ENCODE measurements around the gene ATXN1.

DNA sequence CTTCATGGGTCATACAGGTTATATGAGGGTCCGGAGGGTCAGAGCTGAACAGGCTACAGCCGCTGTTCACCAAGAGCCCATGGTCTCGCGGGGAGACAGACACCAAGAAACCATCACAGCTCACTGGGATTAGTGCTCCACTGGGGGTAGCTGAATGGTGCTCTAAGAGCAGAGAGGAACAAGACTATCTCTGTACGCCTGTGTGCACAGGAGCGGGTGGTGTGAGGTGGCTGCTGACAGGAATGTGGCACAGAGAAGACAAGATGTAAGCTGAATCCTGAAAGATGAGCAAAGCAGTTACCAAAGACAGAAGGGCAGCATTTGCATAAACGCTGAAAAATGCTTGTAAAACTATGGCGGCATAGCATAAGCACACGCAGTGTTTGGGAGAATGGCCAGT, 383.8 kb downstream of the ATXN1 start:
- TF ChIP-seq, protein P1, sequence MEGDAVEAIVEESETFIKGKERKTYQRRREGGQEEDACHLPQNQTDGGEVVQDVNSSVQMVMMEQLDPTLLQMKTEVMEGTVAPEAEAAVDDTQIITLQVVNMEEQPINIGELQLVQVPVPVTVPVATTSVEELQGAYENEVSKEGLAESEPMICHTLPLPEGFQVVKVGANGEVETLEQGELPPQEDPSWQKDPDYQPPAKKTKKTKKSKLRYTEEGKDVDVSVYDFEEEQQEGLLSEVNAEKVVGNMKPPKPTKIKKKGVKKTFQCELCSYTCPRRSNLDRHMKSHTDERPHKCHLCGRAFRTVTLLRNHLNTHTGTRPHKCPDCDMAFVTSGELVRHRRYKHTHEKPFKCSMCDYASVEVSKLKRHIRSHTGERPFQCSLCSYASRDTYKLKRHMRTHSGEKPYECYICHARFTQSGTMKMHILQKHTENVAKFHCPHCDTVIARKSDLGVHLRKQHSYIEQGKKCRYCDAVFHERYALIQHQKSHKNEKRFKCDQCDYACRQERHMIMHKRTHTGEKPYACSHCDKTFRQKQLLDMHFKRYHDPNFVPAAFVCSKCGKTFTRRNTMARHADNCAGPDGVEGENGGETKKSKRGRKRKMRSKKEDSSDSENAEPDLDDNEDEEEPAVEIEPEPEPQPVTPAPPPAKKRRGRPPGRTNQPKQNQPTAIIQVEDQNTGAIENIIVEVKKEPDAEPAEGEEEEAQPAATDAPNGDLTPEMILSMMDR (conservative IDR thresholded peaks at IDR 0.05; ENCODE audit: low read depth in 2 of 2): no peak
- TF ChIP-seq ZNF331 (CRISPR knock-in tag; IDR thresholded peaks at IDR 0.05; ENCODE audit: low read depth) (no peak), CREB1 (CRISPR knock-in tag; IDR thresholded peaks at IDR 0.05; ENCODE audit: low read depth) (no peak), NANOG (IDR thresholded peaks at IDR 0.05; ENCODE audit: borderline replicate concordance) (no peak), EZH2 (IDR thresholded peaks at IDR 0.05; ENCODE audit: low read depth, unreplicated experiment) (no peak)
- TF ChIP-seq, protein P2, sequence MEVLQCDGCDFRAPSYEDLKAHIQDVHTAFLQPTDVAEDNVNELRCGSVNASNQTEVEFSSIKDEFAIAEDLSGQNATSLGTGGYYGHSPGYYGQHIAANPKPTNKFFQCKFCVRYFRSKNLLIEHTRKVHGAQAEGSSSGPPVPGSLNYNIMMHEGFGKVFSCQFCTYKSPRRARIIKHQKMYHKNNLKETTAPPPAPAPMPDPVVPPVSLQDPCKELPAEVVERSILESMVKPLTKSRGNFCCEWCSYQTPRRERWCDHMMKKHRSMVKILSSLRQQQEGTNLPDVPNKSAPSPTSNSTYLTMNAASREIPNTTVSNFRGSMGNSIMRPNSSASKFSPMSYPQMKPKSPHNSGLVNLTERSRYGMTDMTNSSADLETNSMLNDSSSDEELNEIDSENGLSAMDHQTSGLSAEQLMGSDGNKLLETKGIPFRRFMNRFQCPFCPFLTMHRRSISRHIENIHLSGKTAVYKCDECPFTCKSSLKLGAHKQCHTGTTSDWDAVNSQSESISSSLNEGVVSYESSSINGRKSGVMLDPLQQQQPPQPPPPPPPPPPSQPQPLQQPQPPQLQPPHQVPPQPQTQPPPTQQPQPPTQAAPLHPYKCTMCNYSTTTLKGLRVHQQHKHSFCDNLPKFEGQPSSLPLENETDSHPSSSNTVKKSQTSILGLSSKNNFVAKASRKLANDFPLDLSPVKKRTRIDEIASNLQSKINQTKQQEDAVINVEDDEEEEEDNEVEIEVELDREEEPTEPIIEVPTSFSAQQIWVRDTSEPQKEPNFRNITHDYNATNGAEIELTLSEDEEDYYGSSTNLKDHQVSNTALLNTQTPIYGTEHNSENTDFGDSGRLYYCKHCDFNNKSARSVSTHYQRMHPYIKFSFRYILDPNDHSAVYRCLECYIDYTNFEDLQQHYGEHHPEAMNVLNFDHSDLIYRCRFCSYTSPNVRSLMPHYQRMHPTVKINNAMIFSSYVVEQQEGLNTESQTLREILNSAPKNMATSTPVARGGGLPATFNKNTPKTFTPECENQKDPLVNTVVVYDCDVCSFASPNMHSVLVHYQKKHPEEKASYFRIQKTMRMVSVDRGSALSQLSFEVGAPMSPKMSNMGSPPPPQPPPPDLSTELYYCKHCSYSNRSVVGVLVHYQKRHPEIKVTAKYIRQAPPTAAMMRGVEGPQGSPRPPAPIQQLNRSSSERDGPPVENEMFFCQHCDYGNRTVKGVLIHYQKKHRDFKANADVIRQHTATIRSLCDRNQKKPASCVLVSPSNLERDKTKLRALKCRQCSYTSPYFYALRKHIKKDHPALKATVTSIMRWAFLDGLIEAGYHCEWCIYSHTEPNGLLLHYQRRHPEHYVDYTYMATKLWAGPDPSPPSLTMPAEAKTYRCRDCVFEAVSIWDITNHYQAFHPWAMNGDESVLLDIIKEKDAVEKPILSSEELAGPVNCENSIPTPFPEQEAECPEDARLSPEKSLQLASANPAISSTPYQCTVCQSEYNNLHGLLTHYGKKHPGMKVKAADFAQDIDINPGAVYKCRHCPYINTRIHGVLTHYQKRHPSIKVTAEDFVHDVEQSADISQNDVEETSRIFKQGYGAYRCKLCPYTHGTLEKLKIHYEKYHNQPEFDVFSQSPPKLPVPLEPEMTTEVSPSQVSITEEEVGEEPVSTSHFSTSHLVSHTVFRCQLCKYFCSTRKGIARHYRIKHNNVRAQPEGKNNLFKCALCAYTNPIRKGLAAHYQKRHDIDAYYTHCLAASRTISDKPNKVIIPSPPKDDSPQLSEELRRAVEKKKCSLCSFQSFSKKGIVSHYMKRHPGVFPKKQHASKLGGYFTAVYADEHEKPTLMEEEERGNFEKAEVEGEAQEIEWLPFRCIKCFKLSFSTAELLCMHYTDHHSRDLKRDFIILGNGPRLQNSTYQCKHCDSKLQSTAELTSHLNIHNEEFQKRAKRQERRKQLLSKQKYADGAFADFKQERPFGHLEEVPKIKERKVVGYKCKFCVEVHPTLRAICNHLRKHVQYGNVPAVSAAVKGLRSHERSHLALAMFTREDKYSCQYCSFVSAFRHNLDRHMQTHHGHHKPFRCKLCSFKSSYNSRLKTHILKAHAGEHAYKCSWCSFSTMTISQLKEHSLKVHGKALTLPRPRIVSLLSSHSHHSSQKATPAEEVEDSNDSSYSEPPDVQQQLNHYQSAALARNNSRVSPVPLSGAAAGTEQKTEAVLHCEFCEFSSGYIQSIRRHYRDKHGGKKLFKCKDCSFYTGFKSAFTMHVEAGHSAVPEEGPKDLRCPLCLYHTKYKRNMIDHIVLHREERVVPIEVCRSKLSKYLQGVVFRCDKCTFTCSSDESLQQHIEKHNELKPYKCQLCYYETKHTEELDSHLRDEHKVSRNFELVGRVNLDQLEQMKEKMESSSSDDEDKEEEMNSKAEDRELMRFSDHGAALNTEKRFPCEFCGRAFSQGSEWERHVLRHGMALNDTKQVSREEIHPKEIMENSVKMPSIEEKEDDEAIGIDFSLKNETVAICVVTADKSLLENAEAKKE (CRISPR knock-in tag; IDR thresholded peaks at IDR 0.05): no peak

Data from GM23338 (cell line).